ENCODE data around the gene ABCB4.

The ABCB4 gene

GRCh38 chr7:87511510-87511909, 36.0 kb upstream of the ABCB4 start:
- no peaks in the 10 kb centered on the region for H3K4me1 ChIP-seq (ENCODE audit: insufficient read depth, low read length, poor library complexity, severe bottlenecking)
- no peaks in the 10 kb centered on the region for H3K36me3 ChIP-seq (ENCODE audit: insufficient read depth, low read length)
- no peaks in the 10 kb centered on the region for H3K9me2 ChIP-seq (replicated peaks; ENCODE audit: low read depth, low read length)
- H3K4me3 ChIP-seq (ENCODE audit: low read length, poor library complexity, severe bottlenecking): no peak overlapping the region
- H2AFZ ChIP-seq (ENCODE audit: low read length): no peak overlapping the region
- no peaks in the 10 kb centered on the region for H3K79me2 ChIP-seq (ENCODE audit: insufficient read depth, low read length)
- no peaks in the 10 kb centered on the region for H3K9me3 ChIP-seq (ENCODE audit: insufficient read depth, low read depth, low read length)
- H3K9ac ChIP-seq (ENCODE audit: low read depth, low read length, poor library complexity, severe bottlenecking): no peak overlapping the region
- no peaks in the 10 kb centered on the region for H3K27me3 ChIP-seq (ENCODE audit: insufficient read depth, low read length, poor library complexity, severe bottlenecking)
- H3K4me2 ChIP-seq (ENCODE audit: low read depth, low read length, poor library complexity, severe bottlenecking): no peak overlapping the region
- no peak for TF ChIP-seq EZH2phosphoT487 (IDR thresholded peaks at IDR 0.05; ENCODE audit: borderline replicate concordance)
- TF ChIP-seq CTCF (conservative IDR thresholded peaks at IDR 0.05; ENCODE audit: low read length): no peak
- H4K20me1 ChIP-seq (ENCODE audit: insufficient read depth, low read length, poor library complexity, severe bottlenecking): no peaks in the 10 kb centered on the region
- no peaks in the 10 kb centered on the region for H3F3A ChIP-seq (ENCODE audit: low read depth)

GRCh38 chr7:87510411-87510875, 35.0 kb upstream of the ABCB4 start:
- no peak overlapping the region for H2AFZ ChIP-seq (ENCODE audit: low read length)
- H4K20me1 ChIP-seq (ENCODE audit: insufficient read depth, low read length, poor library complexity, severe bottlenecking): no peaks in the 10 kb centered on the region
- no peak for TF ChIP-seq EZH2phosphoT487 (IDR thresholded peaks at IDR 0.05; ENCODE audit: borderline replicate concordance)
- no peak for TF ChIP-seq CTCF (conservative IDR thresholded peaks at IDR 0.05; ENCODE audit: low read length)
- H3K4me2 ChIP-seq (ENCODE audit: low read depth, low read length, poor library complexity, severe bottlenecking): no peak overlapping the region
- H3K79me2 ChIP-seq (ENCODE audit: insufficient read depth, low read length): no peaks in the 10 kb centered on the region
- no peak overlapping the region for H3K9ac ChIP-seq (ENCODE audit: low read depth, low read length, poor library complexity, severe bottlenecking)
- H3K36me3 ChIP-seq (ENCODE audit: insufficient read depth, low read length): no peaks in the 10 kb centered on the region
- no peaks in the 10 kb centered on the region for H3K4me1 ChIP-seq (ENCODE audit: insufficient read depth, low read length, poor library complexity, severe bottlenecking)
- no peaks in the 10 kb centered on the region for H3K9me2 ChIP-seq (replicated peaks; ENCODE audit: low read depth, low read length)
- no peak overlapping the region for H3K4me3 ChIP-seq (ENCODE audit: low read length, poor library complexity, severe bottlenecking)
- H3K9me3 ChIP-seq (ENCODE audit: insufficient read depth, low read depth, low read length): no peaks in the 10 kb centered on the region
- no peaks in the 10 kb centered on the region for H3F3A ChIP-seq (ENCODE audit: low read depth)
- no peaks in the 10 kb centered on the region for H3K27me3 ChIP-seq (ENCODE audit: insufficient read depth, low read length, poor library complexity, severe bottlenecking)

- no peaks in the 10 kb centered on the region for H3K9me3 ChIP-seq (ENCODE audit: insufficient read depth, low read depth, low read length)
- no peaks in the 10 kb centered on the region for H3K36me3 ChIP-seq (ENCODE audit: insufficient read depth, low read length)
- H2AFZ ChIP-seq (ENCODE audit: low read length): no peak overlapping the region
- H3K79me2 ChIP-seq (ENCODE audit: insufficient read depth, low read length): no peaks in the 10 kb centered on the region
- H3K9ac ChIP-seq (ENCODE audit: low read depth, low read length, poor library complexity, severe bottlenecking): no peak overlapping the region
- no peaks in the 10 kb centered on the region for H3F3A ChIP-seq (ENCODE audit: low read depth)
- no peaks in the 10 kb centered on the region for H3K9me2 ChIP-seq (replicated peaks; ENCODE audit: low read depth, low read length)
- TF ChIP-seq EZH2phosphoT487 (IDR thresholded peaks at IDR 0.05; ENCODE audit: borderline replicate concordance): no peak
- TF ChIP-seq CTCF (conservative IDR thresholded peaks at IDR 0.05; ENCODE audit: low read length): no peak
- H3K27me3 ChIP-seq (ENCODE audit: insufficient read depth, low read length, poor library complexity, severe bottlenecking): no peaks in the 10 kb centered on the region
- H3K4me3 ChIP-seq (ENCODE audit: low read length, poor library complexity, severe bottlenecking): no peak overlapping the region
- no peaks in the 10 kb centered on the region for H4K20me1 ChIP-seq (ENCODE audit: insufficient read depth, low read length, poor library complexity, severe bottlenecking)
- no peaks in the 10 kb centered on the region for H3K4me1 ChIP-seq (ENCODE audit: insufficient read depth, low read length, poor library complexity, severe bottlenecking)
- no peak overlapping the region for H3K4me2 ChIP-seq (ENCODE audit: low read depth, low read length, poor library complexity, severe bottlenecking)
Observed at GRCh38 chr7:87507446-87507845, 32.0 kb upstream of the ABCB4 start.
